SIG-M5 treated with dmso at 0.1 percent for 504 hours (cell line): ENCODE data around the gene RHOV.
A peak's percentile ranks its signal among the peaks of the same experiment; 100 is the strongest.

ENCODE experiments used
- DNase-seq: peaks from one replicate; lab custom pipeline; 2025; ENCODE audit not compliant: unreplicated experiment; lab: John Stamatoyannopoulos, UW

The RHOV gene

GRCh38 chr15:40904552-40905201 is 30.6 kb upstream of the RHOV start:
- DNase-seq, result no peak

- DNase-seq, result peak; percentile 95
Observed at GRCh38 chr15:40902605-40903561, 28.8 kb upstream of the RHOV start.

DNA sequence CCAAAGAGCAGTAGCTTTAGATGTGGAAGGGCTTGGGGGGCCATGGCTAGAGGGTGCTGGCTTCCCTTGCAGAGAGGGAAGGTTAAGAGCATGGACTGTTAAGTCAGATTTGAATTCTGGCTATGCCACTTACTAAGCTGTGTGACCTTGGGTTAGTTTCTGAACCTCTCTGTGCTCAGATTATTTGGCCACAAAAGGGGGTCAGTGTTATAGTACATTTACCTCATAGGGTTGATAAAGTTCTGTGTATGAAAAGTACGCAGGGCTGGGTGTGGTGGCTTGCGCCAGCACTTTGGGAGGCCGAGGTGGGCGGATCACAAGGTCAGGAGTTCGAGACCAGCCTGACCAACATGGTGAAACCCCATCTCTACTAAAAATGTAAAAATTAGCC is 27.0 kb upstream of the RHOV start:
- no peak for DNase-seq

GRCh38 chr15:40900256-40901052 is 26.4 kb upstream of the RHOV start:
- DNase-seq, result no peak

GRCh38 chr15:40899536-40900207 is 25.6 kb upstream of the RHOV start:
- no peak for DNase-seq

GRCh38 chr15:40894681-40895448 is 20.8 kb upstream of the RHOV start:
- DNase-seq, result peak; percentile 82

DNA sequence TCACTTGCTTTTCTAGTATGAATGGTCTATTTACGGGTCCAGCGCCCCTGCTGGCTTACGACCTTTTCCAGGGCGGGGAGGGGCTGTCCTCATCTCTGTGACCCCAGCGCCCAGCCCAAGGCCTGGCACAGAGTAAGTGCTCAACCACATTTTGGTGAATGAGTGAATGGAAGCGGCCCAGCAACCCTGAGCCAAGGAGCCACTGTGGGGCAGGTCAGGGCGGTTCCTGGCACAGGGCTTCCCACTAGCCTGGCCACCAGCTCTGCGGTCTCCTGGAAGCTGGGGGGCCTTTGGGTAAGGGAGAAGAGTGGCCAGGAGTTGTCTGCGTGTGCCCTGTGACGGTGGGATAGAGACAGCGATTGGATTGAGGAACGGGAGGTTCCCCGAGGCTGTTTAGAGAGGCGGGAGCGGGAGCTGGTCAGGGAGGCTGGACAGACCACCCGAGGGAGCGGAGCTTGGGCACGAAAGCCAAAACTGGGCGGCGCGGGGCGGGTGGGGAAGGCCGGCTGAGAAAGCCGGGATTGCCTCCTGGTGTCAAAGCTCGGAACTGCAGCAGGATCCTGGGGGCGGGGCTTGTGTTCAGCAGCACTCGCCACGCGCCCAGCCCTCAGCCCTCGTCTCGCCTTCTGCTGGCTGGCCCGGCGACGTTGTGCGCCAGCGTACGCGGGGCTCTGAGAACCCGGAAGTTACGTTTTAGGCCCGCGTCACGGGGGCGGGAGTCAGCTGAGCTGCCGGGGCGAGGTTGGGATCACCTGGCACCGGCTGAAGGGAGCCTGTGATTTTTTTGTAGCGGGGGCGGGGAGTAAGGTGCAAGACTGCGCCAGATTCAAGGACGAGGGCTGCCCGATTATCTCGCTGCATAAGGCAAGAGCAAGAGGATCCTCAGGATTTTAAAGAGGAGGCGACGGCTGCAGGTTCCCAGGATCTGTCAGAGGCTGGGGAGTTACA is 20.0 kb upstream of the RHOV start, which contains the start of gene VPS18:
TSS of gene VPS18 (plus strand) at position 718 of the 948 bp plus-strand sequence. CDS start 319 bp downstream, outside the sequence.
- DNase-seq, result peak; percentile 95

DNA sequence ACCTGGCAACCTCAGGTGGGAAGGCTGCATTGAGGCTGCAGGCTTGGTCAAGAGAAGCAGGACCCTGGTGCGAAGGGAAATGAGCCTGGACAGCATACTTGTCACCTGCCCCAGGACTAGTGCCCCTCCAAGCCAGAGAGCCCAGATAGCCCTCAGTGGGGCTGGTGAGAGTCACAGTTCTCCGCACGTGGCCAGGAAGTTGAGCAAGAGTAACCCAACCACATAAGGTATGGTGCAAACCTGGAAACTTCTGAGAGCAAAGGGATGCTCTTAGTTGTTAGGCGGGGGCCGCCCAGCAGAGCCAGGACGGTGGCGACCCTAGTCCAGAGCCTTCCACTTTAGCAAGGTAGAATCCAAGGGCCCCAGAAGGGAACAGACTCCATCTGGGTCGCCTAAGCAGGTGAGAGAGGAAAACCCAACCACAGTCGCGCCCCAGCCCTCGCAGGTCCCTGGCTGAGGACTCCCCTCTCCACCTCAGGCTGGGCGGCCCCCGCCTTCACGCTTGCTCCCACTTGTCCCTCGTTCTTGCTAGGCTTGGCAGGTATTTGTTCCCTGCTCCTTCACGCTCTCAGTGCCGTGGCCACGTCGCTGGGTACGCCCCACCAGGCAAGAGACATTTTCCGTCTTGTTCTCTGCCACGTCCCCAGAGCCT is 19.1 kb upstream of the RHOV start:
- DNase-seq, result no peak

DNA sequence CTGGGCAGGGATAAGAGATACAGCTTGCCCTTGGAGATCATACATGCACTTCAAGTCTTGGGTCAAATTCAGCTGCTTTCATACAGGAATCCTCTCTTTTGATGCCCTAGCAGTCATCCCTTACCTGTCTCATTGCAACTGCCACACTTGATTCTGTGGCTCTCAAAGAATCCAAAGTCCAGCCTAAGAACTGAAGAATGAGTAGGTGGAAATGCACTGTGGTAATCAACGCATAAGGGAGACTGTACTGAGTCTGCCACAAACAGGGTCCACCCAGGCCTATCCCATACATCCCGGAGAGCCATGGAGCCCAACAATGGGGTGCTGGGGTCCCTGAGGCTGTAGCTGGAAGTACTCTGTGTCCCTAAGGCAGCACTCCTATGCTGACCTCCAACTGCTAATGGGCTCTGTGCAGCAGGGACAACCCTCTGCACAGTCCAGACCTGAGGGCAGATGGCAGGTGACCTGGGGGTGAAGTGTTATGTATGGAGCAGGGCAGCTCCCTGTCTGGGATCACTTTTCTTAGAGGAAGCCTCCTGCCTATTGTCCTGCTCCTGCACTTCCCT is 18.5 kb upstream of the RHOV start:
- DNase-seq, result no peak

DNA sequence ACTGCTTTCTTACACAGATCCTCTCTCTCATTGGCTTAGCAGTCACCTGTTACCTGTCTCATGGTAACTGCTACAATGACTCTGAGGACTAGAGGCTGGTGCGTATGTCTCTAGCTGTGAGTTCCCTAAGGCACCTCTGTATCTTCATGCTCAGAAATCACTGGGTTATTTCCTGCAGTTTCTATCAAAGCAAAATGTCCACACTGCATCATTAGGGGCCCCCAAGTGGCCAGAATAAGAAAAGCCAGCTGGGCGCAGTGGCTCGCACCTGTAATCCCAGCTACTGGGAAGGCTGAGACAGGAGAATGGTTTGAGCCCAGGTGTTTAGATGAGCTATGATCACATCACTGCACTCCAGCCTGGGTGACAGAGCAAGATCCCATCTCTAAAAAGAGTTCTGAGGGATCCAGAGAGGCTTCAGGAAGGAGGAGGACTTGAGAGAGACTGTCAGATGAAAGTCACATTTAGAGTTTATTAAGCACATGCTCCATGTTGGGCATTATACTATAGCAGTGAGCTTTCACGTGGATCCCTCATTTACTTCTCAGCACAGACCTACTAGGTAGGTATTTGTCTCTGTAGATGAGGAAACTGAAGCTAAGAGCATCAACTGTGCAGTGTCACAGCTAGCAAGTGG is 17.9 kb upstream of the RHOV start:
- peak; percentile 58 for DNase-seq

DNA sequence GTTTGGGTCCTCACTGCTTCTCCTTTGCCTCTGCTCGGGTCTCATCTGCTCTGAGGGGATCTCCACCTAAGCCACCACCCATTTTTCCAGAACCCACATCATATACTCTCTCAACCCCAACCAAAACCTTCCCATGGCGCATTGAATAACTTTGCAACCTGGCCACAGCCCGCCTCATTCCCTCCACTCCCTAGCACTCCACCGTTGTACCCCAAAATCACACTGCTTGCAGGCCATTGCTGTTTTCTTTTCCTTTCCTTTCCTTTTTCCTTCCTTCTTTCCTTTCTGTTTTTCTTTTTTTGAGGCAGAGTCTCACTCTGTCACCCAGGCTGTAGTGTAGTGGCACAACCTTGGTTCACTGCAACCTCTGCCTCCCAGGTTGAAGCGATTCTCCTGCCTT is 17.1 kb upstream of the RHOV start:
- DNase-seq, result no peak

DNA sequence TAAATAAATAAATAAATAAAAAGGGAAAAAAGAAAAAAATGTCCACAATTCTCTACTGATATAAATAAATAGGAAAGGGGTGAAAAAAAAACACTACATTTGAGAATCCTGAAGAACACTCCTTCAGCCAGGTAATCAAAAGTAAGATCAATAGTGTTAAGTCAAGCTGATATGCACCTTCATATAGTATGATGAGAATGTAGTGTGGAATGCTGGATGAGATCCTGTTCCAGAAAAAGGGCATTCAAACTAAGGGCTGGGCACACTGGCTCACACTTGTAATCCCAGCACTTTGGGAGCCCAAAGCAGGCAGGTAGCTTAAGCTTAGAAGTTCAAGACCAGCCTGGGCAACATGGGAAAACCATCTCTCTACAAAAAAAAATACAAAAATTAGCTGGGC is 15.1 kb upstream of the RHOV start:
- no peak for DNase-seq

GRCh38 chr15:40886586-40886985 is 12.6 kb upstream of the RHOV start:
- DNase-seq, result no peak

DNA sequence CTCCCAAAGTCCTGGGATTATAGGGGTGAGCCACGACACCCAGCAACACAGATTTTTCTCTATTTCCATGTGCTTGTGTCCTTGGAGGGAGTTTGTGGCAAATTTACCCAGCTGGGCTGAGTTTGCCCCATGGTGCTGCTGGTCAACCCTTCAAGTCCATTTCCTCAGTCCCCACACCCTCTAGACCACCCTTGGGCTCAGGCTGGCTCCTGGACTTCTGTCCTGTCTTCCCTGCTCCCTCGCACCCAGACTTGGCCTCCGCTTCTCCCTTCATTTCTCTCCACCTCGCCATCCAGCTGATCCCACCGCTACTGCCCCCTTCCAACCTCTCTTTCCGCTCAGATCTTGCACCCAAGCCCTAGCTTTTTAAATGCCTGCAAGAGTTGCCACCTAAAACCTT is 7.3 kb upstream of the RHOV start:
- no peak for DNase-seq

- DNase-seq, result no peak
Observed at GRCh38 chr15:40879609-40880008, 5.6 kb upstream of the RHOV start.

- DNase-seq, result peak; percentile 30
Observed at GRCh38 chr15:40878785-40879184, 4.8 kb upstream of the RHOV start.

GRCh38 chr15:40877694-40878093 is 3.7 kb upstream of the RHOV start:
- DNase-seq, result no peak
